Suprapubic skin (tissue), 4 donors: ENCODE results near the gene ZDHHC17. TPM values are rescaled to one million over a fixed set of nuclear protein-coding genes. Genes with fewer than 3 reads are reported as not detected.

Experiments used
- DNase-seq, 2 donors: peaks; one replicate each; pipeline ENCODE4 v3.0.0-alpha.2; 2019; ENCODE audit warnings: low spot score in 2 of 2
- H3K27ac ChIP-seq: fragments of 200-600 bp; sonication (generic); one replicate; pipeline ENCODE4 v1.5.1; 2019
- H3K27me3 ChIP-seq: fragments of 200-600 bp; sonication (generic); one replicate; pipeline ENCODE4 v1.5.1; 2019
- H3K36me3 ChIP-seq: fragments of 200-600 bp; sonication (generic); one replicate; pipeline ENCODE4 v1.5.1; 2019
- H3K4me1 ChIP-seq: fragments of 200-600 bp; sonication (generic); one replicate; pipeline ENCODE4 v1.5.1; 2019
- H3K4me3 ChIP-seq: fragments of 200-600 bp; sonication (generic); one replicate; pipeline ENCODE4 v1.5.1; 2019; ENCODE audit warnings: mild to moderate bottlenecking
- H3K9me3 ChIP-seq: fragments of 200-600 bp; sonication (generic); one replicate; pipeline ENCODE4 v1.5.1; 2019
- CTCF ChIP-seq, 2 donors: fragments of 200-600 bp in 1 of 2; fragments of 450-650 bp in 1 of 2; sonication (generic) in 1 of 2; IDR thresholded peaks; one replicate each; pipeline ENCODE4 v1.5.1; 2016 to 2019; ENCODE audit warnings: antibody characterized with exemption in 2 of 2, mild to moderate bottlenecking in 1 of 2, moderate library complexity in 1 of 2
- EP300 ChIP-seq: sonication (generic); formaldehyde crosslinking; IDR thresholded peaks from one replicate; pipeline ENCODE4 v1.6.1; 2017; ENCODE audit warnings: antibody characterized with exemption
- POLR2A ChIP-seq, 2 donors: fragments of 450-650 bp; IDR thresholded peaks; one replicate each; pipeline ENCODE4 v1.6.1; 2017; ENCODE audit warnings: antibody characterized with exemption in 2 of 2, mild to moderate bottlenecking in 2 of 2, moderate library complexity in 2 of 2
- POLR2AphosphoS5 ChIP-seq, 3 donors: sonication (generic); formaldehyde crosslinking; IDR thresholded peaks; one replicate each; pipeline ENCODE4 v1.6.1; 2017; ENCODE audit warnings: antibody characterized with exemption in 3 of 3
- WGBS: methylation state at CpG from one replicate; pipeline ENCODE4 v1.1.5; 2018; 5-methylcytosine and 5-hydroxymethylcytosine counted together
- total RNA-seq, 4 donors: library from RNA; depleted of rRNA; stranded (reverse); fragments of >200 nt; gene quantifications; one replicate each; pipeline ENCODE4 v1.1.0, GENCODE V29; 2016

Gene ZDHHC17
- total RNA-seq, 4 donors from 2014 or later = 10.5 to 54.8 (median 19.9) TPM

- Histone ChIP-seq H3K36me3 (no peaks in the 10 kb centered on the region), H3K4me1 (peaks cover 7% of the 10 kb centered on the region), H3K27me3 (no peaks in the 10 kb centered on the region), H3K27ac (no peak overlapping the region), H3K4me3 (no peak overlapping the region), H3K9me3 (no peaks in the 10 kb centered on the region)
- WGBS = 84% methylated on average over 5 of the region's 5 CpGs
- DNase-seq = no peak
- TF ChIP-seq POLR2A (IDR thresholded peaks at IDR 0.05) (no peak), EP300 (no peak), POLR2AphosphoS5 (IDR thresholded peaks at IDR 0.05) (no peak), CTCF (IDR thresholded peaks at IDR 0.05) (no peak)
Measured at GRCh38 chr12:76872415-76872814, 108.5 kb downstream of the ZDHHC17 start.

DNA sequence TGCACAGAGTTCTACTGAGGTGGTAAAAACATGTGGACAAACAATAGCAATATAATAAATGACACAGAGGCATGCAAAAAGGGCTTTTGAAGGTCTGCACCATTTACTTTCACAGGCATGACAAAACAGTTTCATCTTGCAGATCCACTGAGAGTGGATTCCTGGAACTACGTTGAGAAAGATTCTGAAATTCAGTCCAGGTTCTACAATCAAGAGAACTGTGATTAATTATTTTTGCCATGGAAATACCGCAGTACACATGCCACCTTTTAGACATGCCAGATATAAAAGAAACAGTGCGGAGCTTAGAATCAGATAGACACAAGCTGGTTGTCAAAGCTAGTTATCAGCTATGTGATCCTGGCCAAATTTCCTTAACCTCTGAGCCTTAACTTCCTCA lies 110.1 kb downstream of the ZDHHC17 start:
- Histone ChIP-seq H3K4me1 (peaks cover 20% of the 10 kb centered on the region), H3K4me3 (no peak overlapping the region), H3K27ac (no peak overlapping the region), H3K36me3 (no peaks in the 10 kb centered on the region), H3K9me3 (no peaks in the 10 kb centered on the region), H3K27me3 (no peaks in the 10 kb centered on the region)
- WGBS = 76% methylated on average over 3 of the region's 3 CpGs
- no peak for TF ChIP-seq CTCF (IDR thresholded peaks at IDR 0.05)
- TF ChIP-seq POLR2A (IDR thresholded peaks at IDR 0.05) = no peak
- no peak for TF ChIP-seq POLR2AphosphoS5 (IDR thresholded peaks at IDR 0.05)
- TF ChIP-seq EP300 = no peak
- DNase-seq = no peak

- H3K36me3 ChIP-seq = no peaks in the 10 kb centered on the region
- no peaks in the 10 kb centered on the region for H3K9me3 ChIP-seq
- H3K27ac ChIP-seq = no peak overlapping the region
- peaks cover 23% of the 10 kb centered on the region for H3K4me1 ChIP-seq
- 84% methylated on average over 11 of the region's 11 CpGs for WGBS
- TF ChIP-seq POLR2AphosphoS5 (IDR thresholded peaks at IDR 0.05) (no peak), CTCF (IDR thresholded peaks at IDR 0.05) (no peak), POLR2A (IDR thresholded peaks at IDR 0.05) (no peak), EP300 (no peak)
- no peak for DNase-seq
- H3K27me3 ChIP-seq = no peaks in the 10 kb centered on the region
- H3K4me3 ChIP-seq = no peak overlapping the region
Measured at GRCh38 chr12:76874491-76875190, 110.7 kb downstream of the ZDHHC17 start.

DNA sequence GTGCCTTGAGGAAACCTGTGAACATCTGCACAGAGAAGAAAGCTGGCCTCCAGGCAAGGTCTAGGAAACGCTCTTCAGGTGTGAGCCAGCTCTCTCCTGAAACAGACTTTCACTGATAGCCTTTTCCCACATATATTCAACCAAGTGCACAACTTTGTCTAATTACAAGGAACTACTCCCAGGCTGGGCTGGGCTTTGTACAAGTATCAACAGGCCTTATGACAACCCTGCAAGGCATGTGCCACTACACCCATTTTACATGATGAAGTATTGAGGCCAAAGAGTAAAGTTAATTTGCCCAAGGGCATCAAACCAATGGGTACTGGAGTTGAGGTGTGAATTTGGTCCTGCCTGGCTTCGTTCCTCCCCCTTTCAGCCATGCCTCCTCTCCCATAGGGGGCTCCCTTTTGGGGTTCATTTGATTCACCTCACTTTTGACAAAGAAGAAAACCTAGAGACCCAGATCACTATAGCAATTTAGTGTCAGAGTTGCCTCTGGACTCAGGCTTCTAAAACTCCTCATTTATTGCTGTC lies 112.8 kb downstream of the ZDHHC17 start:
- H3K36me3 ChIP-seq = no peaks in the 10 kb centered on the region
- H3K4me3 ChIP-seq = no peak overlapping the region
- no peak overlapping the region for H3K27ac ChIP-seq
- WGBS = 77% methylated on average over 2 of the region's 2 CpGs
- no peaks in the 10 kb centered on the region for H3K27me3 ChIP-seq
- DNase-seq = no peak
- TF ChIP-seq EP300 (no peak), POLR2A (IDR thresholded peaks at IDR 0.05) (no peak), CTCF (IDR thresholded peaks at IDR 0.05) (no peak), POLR2AphosphoS5 (IDR thresholded peaks at IDR 0.05) (no peak)
- no peaks in the 10 kb centered on the region for H3K9me3 ChIP-seq
- H3K4me1 ChIP-seq = peaks cover 26% of the 10 kb centered on the region

DNA sequence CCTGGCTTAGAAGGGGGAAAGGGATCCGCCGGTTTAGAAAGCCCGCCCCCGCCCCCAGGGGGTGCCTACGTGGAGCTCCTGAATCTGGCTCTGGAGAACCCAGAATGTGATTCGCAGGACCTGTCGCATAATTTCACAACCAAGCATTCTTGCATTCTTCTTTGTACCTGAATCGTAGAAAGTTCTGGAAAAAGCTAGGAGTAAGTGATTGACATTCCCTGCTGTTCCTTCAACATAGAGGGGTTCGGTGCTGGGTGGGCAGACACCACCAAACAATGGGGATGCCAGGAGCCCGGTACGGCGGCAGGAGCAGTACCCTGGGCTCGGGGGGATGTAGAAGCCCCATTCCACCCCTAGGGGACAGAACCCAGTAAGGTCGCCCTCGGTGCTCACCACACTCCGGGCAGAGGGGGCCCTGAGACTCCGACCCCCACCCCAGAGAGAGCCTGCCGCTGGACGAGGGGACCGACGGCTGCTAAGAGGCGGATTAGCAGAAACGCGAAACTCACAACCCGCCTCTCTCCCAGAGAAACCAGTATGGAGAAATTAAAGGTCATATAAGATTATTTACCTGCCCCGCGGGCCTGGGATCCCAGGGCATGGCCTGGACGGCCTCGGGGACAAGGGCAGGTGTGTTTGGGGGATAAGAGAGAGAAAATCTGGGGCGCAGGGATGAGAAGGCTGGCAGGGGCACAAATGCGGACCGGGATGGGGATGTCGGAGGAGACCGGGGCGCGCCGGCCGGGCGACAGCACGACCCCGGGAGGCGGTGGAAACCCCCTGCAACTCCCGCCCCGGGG lies 114.4 kb downstream of the ZDHHC17 start:
- 2% methylated on average over 42 of the region's 44 CpGs for WGBS
- H3K4me3 ChIP-seq = peak overlapping the region; percentile 58
- TF ChIP-seq EP300 = no peak
- no peak for TF ChIP-seq POLR2A (IDR thresholded peaks at IDR 0.05)
- TF ChIP-seq CTCF (IDR thresholded peaks at IDR 0.05) = no peak
- no peak for TF ChIP-seq POLR2AphosphoS5 (IDR thresholded peaks at IDR 0.05)
- peak overlapping the region; percentile 88 for H3K27ac ChIP-seq
- H3K4me1 ChIP-seq = peaks cover 26% of the 10 kb centered on the region
- DNase-seq = peak in 1 of 2 donors; percentile 70
- H3K36me3 ChIP-seq = no peaks in the 10 kb centered on the region
- no peaks in the 10 kb centered on the region for H3K27me3 ChIP-seq
- no peaks in the 10 kb centered on the region for H3K9me3 ChIP-seq
